GM18861 (cell line): ENCODE results near the gene PHTF1.

Experiments
- ATAC-seq: cut with Tn5 transposase; IDR thresholded peaks from one replicate; pipeline ENCODE4 v1.9.1; 2021; ENCODE audit not compliant: unreplicated experiment

The PHTF1 gene

DNA sequence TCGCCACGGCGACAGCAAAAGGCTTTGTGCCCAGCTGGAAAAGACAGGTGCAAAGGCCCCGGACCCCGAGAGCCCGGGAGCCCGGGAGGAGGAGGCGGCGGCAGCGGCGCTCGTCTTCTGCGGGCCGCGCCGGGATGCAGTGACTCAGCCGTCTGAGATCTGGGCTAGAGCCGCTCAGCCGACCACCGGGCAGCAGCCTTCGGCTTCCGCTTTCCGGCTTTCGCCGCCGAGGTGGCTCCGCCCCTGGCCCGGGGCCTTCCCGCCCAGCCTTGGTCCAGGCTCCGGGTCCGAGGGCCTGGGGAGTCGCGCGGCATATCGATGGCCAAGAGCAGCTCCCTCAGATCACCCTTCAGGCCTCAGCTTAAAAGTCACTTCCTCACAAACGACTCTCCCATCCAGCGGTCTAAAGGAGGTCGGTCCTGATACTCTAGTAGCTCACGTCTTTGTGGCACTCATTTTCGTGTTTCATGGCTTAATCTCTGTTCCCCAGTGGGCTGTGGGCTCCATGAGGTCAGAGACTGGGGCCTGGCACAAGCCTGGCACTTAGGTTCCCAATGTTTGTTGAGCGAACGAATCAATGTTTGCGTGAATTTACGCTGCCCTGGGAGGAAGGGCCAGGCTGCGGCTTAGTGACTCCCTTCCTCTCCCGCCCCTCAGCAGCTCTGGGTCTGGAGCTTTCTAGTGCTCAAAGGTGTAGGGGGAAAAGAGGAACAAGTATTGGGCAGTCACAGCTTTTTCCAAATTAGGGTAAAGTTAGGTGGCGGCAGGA lies at the start of gene PHTF1:
Gene PHTF1 (minus strand): TSS at position 154 of the 769 bp plus-strand sequence. CDS start 783 bp downstream, outside the sequence.
- peak; percentile 73 for ATAC-seq

DNA sequence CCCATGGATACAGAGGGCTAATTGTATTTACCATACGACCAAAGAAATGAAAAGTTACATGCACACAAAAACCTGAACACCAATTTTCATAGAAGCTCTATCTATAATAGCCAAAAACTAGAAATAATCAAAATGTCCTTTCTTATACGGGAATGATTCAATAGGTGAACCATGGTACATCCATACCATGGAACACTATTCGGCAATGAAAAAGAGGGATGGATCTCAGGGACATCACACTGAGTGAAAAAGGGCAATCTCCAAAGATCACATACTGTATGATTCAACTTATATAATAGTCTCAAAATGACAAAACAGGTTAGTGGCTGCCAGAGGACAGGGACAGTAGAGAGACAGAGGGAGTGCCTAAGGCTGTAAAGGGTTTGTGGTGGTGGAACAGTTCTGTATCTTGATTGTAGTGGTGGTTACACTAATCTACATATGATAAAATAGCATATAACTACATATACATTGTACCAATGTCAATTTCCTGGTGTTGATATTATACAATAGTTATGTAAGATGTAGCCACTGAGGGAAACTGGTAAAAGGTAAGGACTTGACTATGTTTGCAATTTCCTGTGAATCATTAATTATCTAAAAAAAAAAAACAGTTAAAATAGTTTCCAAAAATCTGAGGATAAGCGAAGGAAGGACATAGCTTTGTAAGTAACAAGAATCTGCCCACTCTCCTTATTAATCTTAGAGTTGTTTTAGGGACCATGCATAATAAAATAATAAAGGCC lies 49.3 kb upstream of the PHTF1 start:
- no peak for ATAC-seq

DNA sequence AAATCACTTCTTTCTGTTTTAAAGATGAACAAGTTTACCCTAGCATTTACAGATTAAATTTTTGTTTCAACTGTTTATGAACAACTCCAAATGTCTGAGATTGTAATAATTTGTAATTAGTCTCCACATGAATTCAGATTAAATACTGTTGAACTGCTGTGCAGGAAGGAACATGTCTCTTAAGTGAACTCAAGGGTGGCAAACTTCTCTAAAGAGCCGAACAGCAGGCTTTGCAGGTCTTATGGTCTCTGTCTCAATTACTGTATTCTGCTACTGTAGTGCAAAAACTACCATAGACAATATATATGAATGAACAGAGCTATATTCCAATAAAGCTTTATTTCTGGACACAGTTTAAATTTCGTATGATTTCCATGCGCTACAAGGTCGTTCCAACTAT lies 46.4 kb upstream of the PHTF1 start:
- ATAC-seq: no peak

DNA sequence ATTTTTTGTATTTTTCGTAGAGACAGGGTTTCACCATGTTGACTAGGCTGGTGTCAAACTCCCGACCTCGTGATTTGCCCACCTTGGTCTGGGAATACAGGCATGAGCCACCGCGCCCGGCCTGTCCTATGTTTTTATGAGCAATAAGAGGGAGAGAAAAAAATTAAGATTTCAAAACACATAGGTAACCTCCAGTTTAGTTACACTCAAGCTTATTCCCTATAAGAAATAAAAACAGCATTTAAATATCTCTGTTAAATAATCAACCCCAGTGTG lies 45.9 kb upstream of the PHTF1 start:
- ATAC-seq: no peak

DNA sequence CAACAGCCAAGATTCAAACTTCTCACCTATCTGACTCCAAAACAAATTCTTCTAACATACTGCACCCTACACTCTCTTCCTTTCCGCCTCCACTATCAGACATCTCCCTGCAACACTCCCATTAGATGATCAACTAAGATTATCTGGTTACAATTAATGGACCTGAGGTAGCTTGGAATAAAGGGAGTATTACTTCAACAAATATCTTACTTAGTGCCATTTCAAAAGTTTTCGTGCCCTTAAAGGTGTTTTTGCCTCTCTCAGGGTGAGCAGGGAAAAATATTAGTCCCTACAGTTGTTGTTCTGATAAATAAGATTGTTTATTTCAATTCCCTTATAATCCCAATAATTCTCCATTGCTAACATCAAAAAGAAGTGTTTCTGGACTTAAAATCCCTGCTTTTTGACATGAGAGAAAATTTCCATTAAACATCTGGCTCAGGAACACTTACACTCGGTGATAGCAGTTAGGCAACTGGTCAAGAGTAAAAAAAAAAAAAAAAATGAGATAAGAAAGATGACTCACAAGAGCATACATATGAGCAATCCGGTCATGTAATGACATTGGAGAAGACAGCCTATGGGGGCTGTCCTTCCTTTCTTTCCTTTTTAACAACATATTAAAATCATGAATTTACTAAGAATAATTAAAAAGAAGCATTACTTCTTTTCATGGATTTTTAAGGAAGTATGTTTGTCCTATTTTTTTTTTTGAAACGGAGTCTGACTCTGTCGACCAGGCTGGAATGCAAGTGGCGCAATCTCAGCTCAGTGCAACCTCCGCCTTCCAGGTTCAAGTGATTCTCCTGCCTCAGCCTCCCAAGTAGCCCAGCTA lies 45.4 kb upstream of the PHTF1 start:
- no peak for ATAC-seq

DNA sequence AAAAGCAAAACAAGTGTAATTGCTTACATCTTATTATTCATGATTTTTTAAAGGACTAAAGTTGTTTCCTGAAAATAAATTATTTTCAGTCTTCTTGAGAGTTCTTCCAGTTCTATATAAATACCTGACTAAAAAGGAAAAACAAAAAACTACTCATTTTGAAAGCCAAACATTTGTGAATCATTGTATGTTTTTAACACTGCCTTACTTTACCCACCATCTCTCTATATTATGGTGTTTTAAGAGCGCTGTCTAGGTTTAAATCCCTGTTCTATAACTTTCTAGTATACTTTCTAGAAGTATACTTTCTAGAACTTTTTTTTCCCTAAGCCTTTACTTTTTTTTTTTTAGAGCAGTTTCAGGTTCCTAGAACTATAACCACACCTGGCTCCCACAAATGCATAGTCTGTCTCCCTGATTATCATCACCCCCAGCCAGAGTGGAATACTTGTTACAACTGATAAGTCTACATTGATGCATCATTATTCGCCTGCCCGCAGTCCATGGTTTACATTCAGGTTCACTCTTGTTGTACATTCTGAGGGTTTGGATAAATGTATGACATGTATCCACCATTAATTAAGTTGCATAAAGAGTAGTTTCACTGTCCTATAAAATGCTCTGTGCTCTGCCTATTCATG lies 43.2 kb upstream of the PHTF1 start:
- no peak for ATAC-seq

DNA sequence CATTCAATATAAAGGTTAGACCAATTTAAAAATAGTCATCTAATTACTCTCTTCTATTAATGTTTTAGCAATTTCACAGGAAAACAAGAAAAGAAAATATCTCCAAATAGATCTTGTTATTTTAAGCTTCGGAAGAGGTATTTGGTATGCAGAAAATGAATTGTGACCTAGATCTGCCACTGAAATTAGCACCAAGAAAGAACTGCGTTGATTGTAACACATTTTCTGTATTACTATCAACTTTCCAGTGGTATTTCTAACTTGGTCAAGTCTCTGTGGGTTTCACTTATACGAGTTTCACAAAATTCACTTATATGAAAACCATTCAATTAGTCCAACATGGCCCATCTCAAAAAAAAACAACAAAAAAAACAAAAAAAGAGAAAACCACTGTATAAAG lies 41.2 kb upstream of the PHTF1 start:
- no peak for ATAC-seq

DNA sequence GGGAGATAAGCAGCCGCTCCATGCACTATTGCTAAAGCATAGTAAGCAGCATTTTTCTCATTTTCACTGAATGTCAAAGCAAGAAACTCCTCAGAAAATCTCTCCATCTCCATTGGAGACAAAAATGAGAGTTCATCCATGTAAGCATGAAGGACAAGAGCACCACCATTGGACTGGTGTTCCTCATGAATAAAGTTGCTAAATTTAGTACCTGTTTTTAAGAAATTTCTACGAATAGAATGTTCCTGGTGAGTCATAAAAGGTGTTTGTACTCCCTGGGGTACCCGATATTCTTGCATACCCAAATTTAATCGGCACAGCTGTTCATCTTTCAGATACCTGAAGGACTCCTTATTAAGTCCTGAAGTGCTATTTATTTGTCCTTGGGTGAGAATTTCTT lies 38.2 kb upstream of the PHTF1 start:
- no peak for ATAC-seq

DNA sequence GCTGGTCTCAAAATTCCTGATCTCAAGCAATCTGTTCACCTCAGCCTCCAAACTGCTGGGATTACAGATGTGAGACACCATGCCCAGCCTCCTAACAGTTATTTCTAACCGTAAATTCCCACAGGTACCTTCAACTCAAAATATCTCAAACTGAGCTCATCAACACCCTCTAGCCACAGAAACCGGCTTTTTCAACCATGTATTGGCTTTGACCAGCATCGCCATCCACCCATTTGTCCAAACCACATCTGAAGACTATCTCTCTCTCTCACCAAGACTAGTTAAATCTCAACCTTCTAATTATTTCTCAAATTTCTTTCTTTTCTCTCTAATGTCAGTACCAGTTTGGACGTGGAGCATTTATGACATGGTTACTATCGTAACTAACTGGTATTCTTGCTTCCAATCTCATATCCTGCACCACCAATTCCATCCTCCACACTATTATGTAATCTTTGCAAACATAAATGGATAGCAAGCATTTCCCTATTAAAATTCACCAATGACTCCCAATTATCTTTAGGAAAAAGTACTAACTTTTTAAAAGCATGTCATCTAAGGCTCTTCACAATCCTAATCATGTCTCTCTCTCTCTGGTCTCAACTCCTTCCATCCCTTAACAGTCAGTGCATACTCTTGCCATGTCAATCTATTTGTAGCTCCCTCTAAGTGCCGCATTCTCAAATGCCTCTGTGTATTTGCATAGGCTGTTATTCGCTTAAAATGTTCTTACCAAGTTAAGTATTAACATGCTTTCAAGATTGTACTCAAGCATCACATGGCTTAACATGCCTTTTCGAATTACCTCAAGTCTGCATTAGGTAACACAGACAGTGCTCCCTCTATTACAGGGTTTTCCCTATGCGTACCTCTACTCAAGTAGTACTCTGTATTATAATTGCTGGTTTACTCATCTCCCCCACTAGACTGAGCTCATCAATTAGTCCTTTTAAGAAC lies 34.9 kb upstream of the PHTF1 start:
- ATAC-seq: peak; percentile 56

DNA sequence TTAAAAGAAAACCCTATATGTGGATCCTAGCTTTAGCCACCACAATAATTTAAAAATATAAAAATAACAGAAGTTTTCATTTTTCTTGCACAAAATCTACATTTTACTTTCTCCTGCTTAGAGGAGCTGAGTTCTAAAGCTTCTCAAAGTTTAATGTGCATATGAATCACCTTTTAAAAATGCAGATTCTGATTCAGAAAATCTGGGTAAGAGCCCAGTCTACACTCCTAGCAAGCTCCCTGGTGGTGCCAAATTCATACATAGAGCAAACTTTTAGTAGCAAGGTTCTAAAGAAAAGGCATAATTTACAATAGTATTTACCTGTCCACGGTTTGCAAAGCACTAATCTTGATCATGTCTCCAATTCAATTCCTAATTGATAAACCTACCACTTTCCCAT lies 33.7 kb upstream of the PHTF1 start:
- ATAC-seq: no peak

DNA sequence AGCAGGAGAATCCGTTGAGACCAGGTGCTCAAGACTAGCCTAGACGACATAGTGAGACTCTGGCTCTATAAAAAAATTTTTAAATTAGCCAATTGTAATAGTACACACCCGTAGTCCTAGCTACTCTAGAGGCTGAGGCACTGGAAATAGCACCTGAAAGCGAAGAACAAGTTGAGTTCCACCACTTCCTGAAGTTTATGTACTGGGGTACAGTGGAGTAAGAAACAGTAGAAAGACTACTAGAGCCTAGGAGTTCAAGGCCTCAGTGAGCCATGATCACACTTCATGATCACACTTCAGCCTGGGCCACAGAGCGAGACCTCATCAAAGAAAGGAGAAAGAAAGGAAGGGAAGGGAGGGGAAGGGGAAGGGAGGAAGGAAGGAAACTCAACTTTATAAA lies 33.2 kb upstream of the PHTF1 start:
- no peak for ATAC-seq

DNA sequence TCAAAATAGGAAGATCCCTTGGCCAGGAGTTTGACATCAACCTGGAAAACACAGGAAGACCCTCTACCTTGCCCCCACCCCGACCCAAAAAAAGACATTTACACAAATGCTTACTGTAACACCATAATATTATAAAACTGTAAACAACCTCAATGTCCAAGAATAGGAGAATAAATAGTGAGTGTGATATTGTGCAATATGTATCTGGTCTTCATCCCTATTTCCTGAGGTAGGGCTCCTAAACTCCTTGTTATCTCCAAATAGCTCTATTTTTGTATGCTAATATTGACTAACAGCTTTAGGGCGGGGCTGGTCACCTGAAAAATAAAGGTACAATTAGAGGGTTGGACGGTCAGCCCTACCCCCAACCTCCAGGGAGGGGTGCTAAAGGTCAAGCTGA lies 29.5 kb upstream of the PHTF1 start:
- no peak for ATAC-seq

DNA sequence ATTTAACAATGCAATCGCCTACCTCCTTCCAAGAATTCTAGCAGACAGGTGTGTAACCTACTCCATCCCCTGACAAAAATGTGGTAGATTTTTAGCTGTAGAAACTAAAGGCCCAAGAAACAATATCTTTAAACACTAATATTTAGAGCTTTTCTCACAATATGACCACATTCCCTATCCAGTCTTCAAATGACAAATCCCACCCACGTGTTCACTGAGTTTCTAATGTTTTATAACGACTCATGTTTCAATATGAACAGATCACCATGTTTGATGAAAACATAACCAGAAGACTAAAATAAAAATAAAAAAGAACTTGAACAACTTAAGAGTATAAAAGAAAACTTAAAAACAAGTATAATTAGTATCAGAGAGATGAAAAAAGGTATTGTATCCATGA lies 28.4 kb upstream of the PHTF1 start:
- no peak for ATAC-seq

DNA sequence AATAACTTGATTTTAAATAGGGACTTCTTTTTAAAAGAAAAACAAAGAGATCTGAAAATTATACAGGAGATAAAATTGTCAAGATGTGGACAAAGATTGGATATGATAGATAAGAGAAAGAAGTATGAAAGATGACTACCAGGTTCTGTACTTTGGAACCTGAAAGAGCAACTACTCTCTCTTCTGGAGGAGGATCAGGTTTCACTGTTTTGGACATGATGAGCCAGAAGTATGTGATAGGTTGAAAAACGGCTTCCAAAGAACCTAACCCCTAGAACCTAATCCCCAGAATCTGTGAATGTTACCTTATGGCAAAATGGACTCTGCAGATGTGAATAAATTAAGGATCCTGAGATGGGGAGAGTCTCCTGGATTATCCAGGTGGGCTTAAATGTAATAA lies 26.8 kb upstream of the PHTF1 start:
- no peak for ATAC-seq

DNA sequence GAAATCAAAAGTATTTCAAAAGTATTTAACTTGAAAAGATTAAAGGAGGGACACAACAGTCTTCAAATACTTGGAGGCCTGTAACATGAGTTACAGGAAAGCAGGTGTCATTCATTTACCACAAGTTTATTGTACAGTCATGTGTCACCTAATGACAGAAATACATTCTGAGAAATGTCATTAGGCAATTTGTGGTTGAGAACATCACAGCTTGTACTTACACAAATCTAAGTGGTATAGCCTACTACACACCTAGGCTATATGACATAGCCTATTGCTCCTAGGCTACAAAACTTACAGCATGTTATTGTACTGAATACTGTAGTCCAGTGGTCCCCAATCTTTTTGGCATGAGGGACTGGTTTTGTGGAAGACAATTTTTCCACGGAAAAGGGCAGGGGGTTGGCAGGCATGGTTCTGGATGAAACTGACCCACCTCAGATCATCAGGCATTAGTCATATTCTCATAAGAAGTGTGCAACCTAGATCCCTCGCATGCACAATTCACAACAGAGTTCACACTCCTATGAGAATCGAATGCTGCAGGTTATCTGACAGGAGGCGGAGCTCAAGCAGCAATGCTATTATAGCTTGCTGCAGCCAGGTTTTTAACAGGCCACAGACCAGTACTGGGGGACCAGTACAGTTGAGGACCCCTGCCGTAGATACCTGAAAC lies 25.0 kb upstream of the PHTF1 start:
- ATAC-seq: peak; percentile 69

DNA sequence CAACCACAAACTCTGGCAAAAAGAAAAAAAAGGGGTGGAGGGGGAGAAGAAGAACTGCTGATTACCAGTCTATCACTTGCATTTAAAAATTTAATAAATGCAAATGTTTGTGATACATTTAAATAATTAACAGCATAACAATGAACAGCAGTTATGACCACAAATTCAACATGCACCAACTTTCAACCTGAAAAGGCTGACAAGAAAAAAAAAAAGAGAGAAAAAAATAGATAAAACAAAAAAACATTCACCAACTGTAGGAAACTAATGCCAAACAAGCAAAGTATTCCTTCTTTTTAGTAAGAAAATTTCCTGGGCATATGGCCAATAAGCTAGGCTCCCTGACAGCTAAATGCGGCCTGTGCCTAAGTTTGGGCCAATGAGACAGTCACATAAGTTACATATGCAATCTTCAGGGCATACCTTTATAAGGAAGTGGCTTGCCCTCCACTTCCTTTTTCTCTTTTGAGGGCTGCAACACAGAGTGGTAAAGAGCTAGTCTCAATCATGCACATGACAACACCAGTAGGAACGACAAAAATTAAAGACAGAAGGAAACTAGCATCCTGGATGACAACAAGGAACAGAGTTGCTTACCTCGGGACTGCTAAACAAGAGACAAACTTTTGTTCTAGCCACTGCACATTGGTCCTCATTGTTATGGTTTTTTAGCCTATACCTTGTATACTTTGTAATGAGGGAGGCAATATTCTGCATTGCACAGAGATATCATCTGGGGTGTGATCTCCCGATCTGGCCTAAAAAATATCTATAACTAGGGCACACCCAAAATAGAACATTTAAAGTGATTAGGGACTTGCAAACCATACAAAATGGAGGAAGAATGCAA lies 24.2 kb upstream of the PHTF1 start:
- ATAC-seq: peak; percentile 77

DNA sequence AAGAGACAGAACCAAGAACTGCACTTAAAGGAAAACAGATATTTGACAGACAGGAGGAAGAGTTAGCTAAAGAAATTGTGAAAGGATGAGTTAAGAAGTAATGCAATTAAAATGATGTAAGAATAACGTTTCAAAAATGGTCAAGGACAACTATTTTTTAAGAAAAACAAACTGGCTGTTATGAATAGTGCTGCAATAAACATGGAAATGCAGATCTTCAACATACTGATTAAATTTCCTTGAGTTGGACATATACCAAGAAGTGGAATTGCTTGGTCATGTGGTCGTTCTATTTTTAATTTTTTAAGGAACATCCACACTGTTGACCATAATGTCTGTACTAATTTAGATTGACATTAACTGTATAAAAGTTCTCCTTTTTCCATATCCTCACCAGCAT lies 23.1 kb upstream of the PHTF1 start:
- ATAC-seq: no peak

DNA sequence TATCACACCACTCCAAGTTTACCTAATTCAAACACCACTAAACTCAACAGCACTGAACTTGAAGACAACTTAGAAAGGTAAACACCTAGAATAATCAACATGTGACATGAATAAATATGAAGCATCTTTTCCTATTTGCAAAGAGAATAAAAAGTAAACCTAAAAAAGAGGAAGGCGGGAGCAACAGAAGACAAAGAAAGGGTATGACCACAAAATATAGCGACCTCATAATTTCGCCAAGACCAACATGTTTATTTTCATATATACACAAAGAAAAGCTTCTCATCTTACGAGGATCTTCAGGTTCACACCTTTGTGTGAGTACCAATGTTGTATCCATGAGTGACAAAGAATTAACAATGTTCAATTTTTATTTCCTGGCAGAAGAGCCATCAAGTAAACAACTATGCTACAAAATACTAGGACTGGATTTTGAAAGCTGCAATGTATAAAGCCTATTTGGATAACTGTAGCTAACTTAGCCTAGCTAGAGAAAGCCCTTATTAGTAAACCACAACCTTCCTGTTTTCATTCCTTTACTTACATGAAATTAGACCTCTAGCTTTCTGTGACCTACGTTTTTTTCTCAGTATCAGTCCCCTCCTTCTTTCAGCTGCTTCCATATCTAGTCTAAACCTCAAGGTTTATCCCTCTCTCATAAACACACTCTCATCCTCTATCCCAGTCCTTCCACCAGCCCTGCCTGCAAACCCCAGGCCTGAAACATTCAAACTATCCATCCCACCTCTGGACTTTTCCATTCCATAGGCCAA lies 21.3 kb upstream of the PHTF1 start:
- no peak for ATAC-seq
